Measurements from ENCODE around the gene SLX9. TPM values are rescaled to one million over a fixed set of nuclear protein-coding genes. Genes with fewer than 3 reads are reported as not detected.
"Not testable (repeated sequence)": the region's sequence is repeated elsewhere in the genome, so short reads cannot be mapped to it uniquely, and the experiment has no call there.

The SLX9 gene
- total RNA-seq, 1 experiment from 2014 or later, result 42.9 TPM

DNA sequence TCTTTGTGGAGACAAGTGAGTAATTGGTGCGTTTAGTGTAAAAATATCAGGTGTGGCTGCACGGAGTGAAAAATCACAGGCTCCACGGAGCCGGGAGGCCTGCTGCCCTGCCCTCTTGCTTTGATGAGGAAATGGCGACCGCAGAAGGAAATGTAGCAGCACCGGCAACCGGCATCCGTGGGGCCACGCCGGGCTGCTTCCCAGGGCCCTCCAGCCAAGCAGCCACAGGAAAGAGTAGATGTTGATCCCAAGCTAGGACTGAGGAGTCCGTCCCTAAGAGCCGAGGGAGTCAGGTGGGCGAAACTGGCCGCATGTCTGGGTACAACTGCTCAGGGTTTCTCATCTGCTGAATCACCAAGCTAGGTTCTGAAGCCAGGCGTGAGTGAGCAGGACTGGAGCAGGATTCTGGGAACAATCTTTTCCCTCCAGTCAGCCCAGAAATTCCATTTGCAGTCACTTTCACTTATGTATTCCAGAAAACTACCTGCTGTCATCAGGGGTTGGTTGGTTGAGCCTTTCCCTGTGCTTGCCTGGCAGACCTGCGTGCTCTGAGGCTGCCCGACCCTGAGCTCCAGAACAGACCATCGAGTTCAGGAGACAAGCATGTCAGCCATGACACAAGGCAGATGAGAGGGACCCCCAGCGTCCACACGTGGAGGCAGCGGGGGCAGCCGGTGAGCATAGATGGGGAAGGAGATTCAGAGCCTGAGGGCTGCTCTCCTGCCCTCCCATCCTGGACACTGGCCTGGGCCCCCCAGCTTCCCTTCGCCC, 13.3 kb upstream of the SLX9 start:
- DNase-seq (ENCODE audit: low read depth), result no peak
- in situ Hi-C loops (cut with HindIII; ENCODE audit: low pct_unique_long_range_greater_than_20kb, low sequenced_read_pairs), result no loop called here

DNA sequence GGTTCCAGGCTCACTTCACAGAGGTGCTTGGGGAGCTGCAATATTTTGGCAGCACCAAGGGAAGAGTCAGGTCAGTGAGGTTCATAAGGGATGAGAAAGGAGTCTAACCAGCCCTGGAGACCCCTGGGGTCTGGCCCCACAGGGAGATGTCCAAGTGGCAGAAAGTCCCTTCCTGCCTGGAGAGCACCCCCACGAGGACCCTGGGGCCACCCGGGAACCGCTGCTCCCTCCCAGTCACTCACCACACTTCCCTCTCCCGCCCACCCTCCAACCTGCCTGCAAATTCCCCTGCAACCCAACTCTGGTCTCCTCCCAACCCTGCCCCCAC, 12.6 kb upstream of the SLX9 start:
- DNase-seq (ENCODE audit: low read depth), result no peak
- in situ Hi-C loops (cut with HindIII; ENCODE audit: low pct_unique_long_range_greater_than_20kb, low sequenced_read_pairs), result no loop called here

- peak; percentile 91 for DNase-seq (ENCODE audit: low read depth)
- in situ Hi-C loops (cut with HindIII; ENCODE audit: low pct_unique_long_range_greater_than_20kb, low sequenced_read_pairs), result no loop called here
These were observed 12.0 kb upstream of the SLX9 start for GRCh38 chr21:44927587-44928461.

- peak; percentile 62 for DNase-seq (ENCODE audit: low read depth)
- in situ Hi-C loops (cut with HindIII; ENCODE audit: low pct_unique_long_range_greater_than_20kb, low sequenced_read_pairs), result not testable (repeated sequence)
These were observed 11.2 kb upstream of the SLX9 start for GRCh38 chr21:44928500-44929241.

DNA sequence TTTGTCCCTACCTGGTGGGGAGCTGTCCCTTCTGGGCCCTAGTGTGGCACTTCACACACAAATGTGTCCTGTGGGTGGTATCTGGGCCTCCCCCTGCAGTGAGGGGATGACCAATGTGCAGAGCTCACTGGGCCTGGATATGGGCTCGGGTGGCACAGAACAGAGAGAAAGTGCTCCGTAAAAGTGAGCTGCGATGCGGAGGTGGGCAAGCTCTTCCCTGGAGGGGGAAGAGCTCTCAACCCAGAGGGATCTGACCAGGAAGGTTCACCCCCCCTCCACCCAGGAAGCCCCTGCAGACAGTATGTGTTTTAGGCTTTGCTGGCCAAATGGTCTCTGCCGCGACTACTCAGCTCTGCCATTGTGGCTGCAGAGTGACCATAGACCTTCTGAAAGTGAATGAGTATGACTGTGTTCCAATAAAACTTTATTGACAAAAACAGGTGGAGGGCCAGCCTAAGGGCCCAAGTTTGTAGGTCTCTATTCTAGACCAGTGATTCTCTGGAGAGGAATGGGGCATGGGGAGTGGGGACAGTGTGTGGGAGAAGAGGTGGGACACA, 10.5 kb upstream of the SLX9 start:
- in situ Hi-C loops (cut with HindIII; ENCODE audit: low pct_unique_long_range_greater_than_20kb, low sequenced_read_pairs), result no loop called here

DNA sequence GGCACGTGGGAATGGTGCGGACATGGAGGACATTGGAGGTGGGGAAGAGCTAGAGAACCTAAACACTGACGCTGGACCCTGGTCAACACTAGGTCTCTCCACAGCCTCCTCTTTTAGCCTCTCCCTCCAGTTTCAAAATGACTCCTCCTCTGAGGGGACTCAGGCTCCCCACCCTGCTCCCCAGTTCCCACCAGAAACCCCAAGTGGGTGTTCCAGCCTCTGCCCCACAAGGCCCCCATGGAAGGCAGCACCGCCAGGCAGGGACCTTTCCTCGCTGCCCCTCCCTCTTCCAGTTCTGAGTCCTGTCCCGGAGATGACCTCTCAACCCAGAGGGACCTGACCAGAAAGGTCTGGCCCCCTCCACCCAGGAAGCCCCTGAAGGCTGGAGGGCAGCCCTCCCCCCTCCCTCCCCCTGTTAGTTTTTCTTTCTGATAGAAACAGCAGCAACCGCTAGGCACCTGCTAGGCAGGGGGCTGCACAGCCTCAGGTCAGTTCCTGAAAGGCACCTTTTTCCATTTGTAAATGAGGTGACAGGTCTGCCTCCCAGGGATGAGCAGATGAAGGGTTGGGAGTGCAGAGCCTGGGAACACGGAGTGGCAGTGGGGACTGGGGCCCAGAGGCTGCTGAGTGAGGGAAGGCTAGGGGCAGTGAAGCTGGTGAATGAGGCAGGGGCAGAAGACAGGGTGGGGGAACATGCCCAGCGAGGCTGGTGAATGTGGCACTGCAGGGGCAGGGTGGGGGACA, 9.9 kb upstream of the SLX9 start:
- in situ Hi-C loops (cut with HindIII; ENCODE audit: low pct_unique_long_range_greater_than_20kb, low sequenced_read_pairs), result no loop called here
- no peak for DNase-seq (ENCODE audit: low read depth)

More for the DNA sequence above, 10.5 kb upstream of the SLX9 start:
- peak; percentile 35 for DNase-seq (ENCODE audit: low read depth)

DNA sequence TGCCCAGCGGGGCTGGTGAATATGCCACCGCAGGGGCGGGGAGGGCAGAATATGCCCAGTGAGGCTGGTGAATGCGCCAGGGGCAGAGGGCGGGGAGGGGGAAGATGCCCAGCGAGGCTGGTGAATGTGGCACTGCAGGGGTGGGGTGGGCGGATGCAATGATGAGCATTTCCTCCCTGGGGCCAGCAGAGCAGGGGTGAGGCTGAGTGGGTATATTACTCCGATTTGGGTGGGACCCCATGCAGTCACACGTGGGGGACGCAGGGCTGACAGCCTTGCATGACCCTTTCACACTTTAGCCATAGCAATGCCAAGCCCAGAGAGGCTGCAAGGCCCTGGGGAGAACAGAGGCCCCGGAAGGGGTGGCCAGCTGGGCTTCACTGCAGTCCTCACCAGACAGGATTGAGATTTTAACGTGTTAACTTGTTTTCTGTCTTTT, 9.3 kb upstream of the SLX9 start:
- in situ Hi-C loops (cut with HindIII; ENCODE audit: low pct_unique_long_range_greater_than_20kb, low sequenced_read_pairs), result no loop called here
- DNase-seq (ENCODE audit: low read depth), result no peak

GRCh38 chr21:44931137-44931500, 8.7 kb upstream of the SLX9 start:
- DNase-seq (ENCODE audit: low read depth), result no peak
- in situ Hi-C loops (cut with HindIII; ENCODE audit: low pct_unique_long_range_greater_than_20kb, low sequenced_read_pairs), result no loop called here

GRCh38 chr21:44931501-44932407, 8.1 kb upstream of the SLX9 start:
- DNase-seq (ENCODE audit: low read depth), result no peak
- in situ Hi-C loops (cut with HindIII; ENCODE audit: low pct_unique_long_range_greater_than_20kb, low sequenced_read_pairs), result no loop called here

GRCh38 chr21:44932408-44933181, 7.2 kb upstream of the SLX9 start:
- in situ Hi-C loops (cut with HindIII; ENCODE audit: low pct_unique_long_range_greater_than_20kb, low sequenced_read_pairs), result no loop called here

DNA sequence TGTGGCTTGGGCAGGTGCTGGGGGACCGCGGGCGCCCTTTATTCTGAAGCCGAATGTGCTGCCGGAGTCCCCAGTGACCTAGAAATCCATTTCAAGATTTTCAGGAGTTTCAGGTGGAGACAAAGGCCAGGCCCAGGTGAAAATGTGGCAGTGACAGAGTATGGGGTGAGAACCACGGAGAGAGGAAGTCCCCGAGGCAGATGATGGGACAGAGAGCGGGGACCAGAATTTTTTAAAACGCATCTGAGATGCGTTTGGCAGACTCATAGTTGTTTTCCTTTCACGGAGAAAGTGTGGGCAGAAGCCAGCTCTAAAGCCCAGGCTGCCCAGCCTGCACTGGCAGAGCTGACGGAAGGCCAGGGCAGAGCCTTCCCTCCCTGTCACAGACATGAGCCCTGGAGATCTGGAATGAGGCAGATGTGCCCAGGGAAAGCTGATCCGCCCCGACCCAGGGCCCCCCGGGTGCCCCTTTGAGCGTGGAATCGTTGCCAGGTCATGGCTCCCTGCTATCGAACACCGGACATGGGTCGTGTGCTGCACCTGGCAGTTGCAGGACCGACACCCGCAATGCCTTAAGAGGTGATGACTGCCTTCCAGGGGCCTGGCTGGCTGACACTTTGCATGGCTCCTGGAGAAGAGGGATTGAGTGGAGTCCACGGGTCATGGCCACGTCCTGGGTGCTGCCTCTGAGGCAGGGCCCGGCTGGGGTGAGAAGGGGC, 6.5 kb upstream of the SLX9 start:
- no peak for DNase-seq (ENCODE audit: low read depth)

More at GRCh38 chr21:44932408-44933181, 7.2 kb upstream of the SLX9 start:
- DNase-seq (ENCODE audit: low read depth), result no peak

DNA sequence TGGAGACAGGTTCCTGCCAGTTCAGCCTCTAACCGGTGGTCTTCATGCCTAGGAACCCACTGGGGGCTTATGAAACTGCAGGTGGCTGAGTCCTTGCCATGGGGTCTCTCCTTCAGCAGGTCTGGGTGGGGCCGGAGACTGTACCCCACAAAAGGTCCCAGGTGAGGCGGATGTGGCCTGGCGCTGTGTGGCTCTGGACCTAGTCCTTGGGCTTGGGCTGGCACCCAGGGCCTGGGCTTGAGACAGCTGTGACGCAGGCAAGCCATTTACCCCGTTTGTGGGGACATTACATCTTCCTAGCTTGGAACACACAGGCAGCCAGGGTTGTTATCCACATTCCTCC, 5.9 kb upstream of the SLX9 start:
- in situ Hi-C loops (cut with HindIII; ENCODE audit: low pct_unique_long_range_greater_than_20kb, low sequenced_read_pairs), result no loop called here
- no peak for DNase-seq (ENCODE audit: low read depth)

More for the DNA sequence above, 6.5 kb upstream of the SLX9 start:
- in situ Hi-C loops (cut with HindIII; ENCODE audit: low pct_unique_long_range_greater_than_20kb, low sequenced_read_pairs), result no loop called here

DNA sequence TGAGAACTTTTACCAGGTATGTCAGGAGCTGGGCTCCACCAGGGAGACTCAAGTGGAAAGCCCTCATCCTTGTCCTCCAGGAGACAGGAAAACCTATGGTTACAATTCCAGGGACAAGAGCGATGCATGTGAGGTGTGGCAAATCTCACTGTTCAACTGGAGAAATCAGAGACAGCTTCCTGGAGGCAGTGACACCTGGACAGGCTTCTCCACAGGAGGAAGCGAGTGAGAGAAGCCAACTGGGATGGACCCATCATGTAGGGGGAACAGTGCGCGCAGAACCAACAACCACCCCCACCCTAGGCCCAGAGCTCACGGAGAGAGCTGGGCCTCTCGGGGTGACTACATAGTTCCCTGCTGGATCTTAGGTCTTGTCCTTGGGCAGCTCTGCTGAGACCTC, 5.6 kb upstream of the SLX9 start:
- in situ Hi-C loops (cut with HindIII; ENCODE audit: low pct_unique_long_range_greater_than_20kb, low sequenced_read_pairs), result no loop called here
- DNase-seq (ENCODE audit: low read depth), result no peak

DNA sequence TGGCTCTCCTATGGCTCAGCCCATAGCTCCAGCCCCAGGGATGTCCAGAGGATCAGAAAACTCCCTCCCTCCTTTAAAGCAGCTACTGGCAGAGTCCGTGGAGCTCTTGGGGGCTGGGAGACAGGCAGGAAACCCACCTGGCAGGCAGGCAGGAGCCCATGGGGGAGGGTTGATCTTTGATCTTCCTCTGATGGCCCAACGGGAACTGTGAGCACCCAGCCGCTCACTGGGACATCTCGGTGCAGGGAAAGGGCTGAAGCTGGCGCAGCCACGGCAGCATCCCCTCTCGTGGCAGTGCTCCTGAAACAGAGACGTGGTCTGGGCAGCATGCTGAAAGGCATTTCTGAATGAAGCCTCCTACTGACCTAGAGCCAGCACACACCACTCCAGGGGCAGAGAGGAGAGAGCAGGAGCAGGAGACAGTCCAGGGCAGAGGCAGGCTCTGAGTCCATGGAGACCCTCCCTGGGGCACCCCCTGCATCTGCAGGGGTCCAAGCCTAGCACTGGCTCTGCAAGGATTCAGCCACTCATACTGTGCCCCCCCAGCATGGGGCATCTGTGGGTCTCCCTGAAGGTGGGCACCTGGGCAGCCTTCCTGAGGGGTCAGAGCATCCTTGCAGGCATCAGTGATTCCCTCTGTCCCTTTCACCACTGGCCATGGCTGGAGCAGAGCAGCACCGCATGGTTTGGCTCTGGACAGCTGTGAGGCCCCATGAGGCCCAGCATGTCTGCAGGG, 4.9 kb upstream of the SLX9 start:
- in situ Hi-C loops (cut with HindIII; ENCODE audit: low pct_unique_long_range_greater_than_20kb, low sequenced_read_pairs), result no loop called here
- DNase-seq (ENCODE audit: low read depth), result no peak

- DNase-seq (ENCODE audit: low read depth), result no peak
- in situ Hi-C loops (cut with HindIII; ENCODE audit: low pct_unique_long_range_greater_than_20kb, low sequenced_read_pairs), result no loop called here
These were observed 4.3 kb upstream of the SLX9 start for GRCh38 chr21:44935533-44935927.
